Neural progenitor cell (in vitro differentiated cells): ENCODE results near the gene CCSER2.

Experiments used
- CTCF ChIP-seq: fragments of 200-600 bp; sonication (generic); IDR thresholded peaks from 2 replicates; pipeline ENCODE4 v1.5.1; 2017; ENCODE audit warnings: antibody characterized with exemption, mild to moderate bottlenecking
- EZH2phosphoT487 ChIP-seq: fragments of 200-600 bp; sonication (generic); IDR thresholded peaks from 2 replicates; pipeline ENCODE4 v1.6.1; 2017; ENCODE audit warnings: antibody characterized with exemption

- TF ChIP-seq CTCF (no peak), EZH2phosphoT487 (no peak)
These were observed 40.4 kb downstream of the CCSER2 start for GRCh38 chr10:84368828-84369227.
